AG08395 (cell line): Measurements from ENCODE around the gene VAV1.
"Not testable (repeated sequence)": the region's sequence is repeated elsewhere in the genome, so short reads cannot be mapped to it uniquely, and the experiment has no call there.

ENCODE experiments used
- DNase-seq: peaks from one replicate; pipeline ENCODE4 v3.0.0; 2012; ENCODE audit warnings: mixed read lengths, low spot score

The VAV1 gene

GRCh38 chr19:6790194-6791128, 18.0 kb downstream of the VAV1 start:
- no peak for DNase-seq

- DNase-seq = no peak
These were observed 18.7 kb downstream of the VAV1 start for GRCh38 chr19:6791237-6791636.

GRCh38 chr19:6793411-6793810, 20.9 kb downstream of the VAV1 start:
- no peak for DNase-seq

- DNase-seq = no peak
These were observed 21.5 kb downstream of the VAV1 start for GRCh38 chr19:6793973-6794372.

- no peak for DNase-seq
These were observed 22.4 kb downstream of the VAV1 start for GRCh38 chr19:6794686-6795431.

- DNase-seq = no peak
These were observed 23.8 kb downstream of the VAV1 start for GRCh38 chr19:6796278-6796677.

GRCh38 chr19:6797646-6798045, 25.1 kb downstream of the VAV1 start:
- no peak for DNase-seq

- not testable (repeated sequence) for DNase-seq
These were observed 27.8 kb downstream of the VAV1 start for GRCh38 chr19:6800160-6800790.

GRCh38 chr19:6800991-6801484, 28.5 kb downstream of the VAV1 start:
- DNase-seq = peak; percentile 31

GRCh38 chr19:6801485-6802086, 29.1 kb downstream of the VAV1 start:
- peak; percentile 7 for DNase-seq

GRCh38 chr19:6802336-6803035, 30.0 kb downstream of the VAV1 start:
- DNase-seq = no peak

GRCh38 chr19:6803036-6803404, 30.5 kb downstream of the VAV1 start:
- DNase-seq = no peak

- no peak for DNase-seq
These were observed 34.0 kb downstream of the VAV1 start for GRCh38 chr19:6806488-6806887.

- no peak for DNase-seq
These were observed 34.8 kb downstream of the VAV1 start for GRCh38 chr19:6807291-6807690.

- no peak for DNase-seq
These were observed 36.0 kb downstream of the VAV1 start for GRCh38 chr19:6808494-6808893.

GRCh38 chr19:6809262-6809661, 36.8 kb downstream of the VAV1 start:
- no peak for DNase-seq

GRCh38 chr19:6811378-6811777, 38.9 kb downstream of the VAV1 start:
- no peak for DNase-seq

- DNase-seq = peak; percentile 44
These were observed 39.4 kb downstream of the VAV1 start for GRCh38 chr19:6811906-6812305.

GRCh38 chr19:6812612-6813011, 40.1 kb downstream of the VAV1 start:
- DNase-seq = no peak

- no peak for DNase-seq
These were observed 41.2 kb downstream of the VAV1 start for GRCh38 chr19:6813659-6814058.

GRCh38 chr19:6817179-6817578, 44.7 kb downstream of the VAV1 start:
- DNase-seq = no peak

GRCh38 chr19:6818246-6818645, 45.7 kb downstream of the VAV1 start:
- no peak for DNase-seq
